GM13976 (cell line): Measurements from ENCODE around the gene CYFIP2.

Experiments used
- DNase-seq: peaks from one replicate; pipeline ENCODE4 v3.0.0; 2012; ENCODE audit warnings: low spot score
- CTCF ChIP-seq: IDR thresholded peaks from 2 replicates; pipeline ENCODE4 v1.5.1; 2012; ENCODE audit warnings: borderline replicate concordance, mild to moderate bottlenecking; ENCODE audit not compliant: insufficient read depth; ENCODE audit errors: extremely low read depth, missing control alignments, control extremely low read depth
- in situ Hi-C: fragments of 300-500 bp; cut with MboI; formaldehyde crosslinking; loops from one replicate; pipeline ENCODE4 v1.12.0; 2022; ENCODE audit warnings: low sequenced_read_pairs, mixed read lengths, inconsistent platforms; ENCODE audit not compliant: unreplicated experiment

Gene CYFIP2

GRCh38 chr5:157258450-157258849, 7.5 kb upstream of the CYFIP2 start:
- in situ Hi-C loops = loop anchor here (5.0 kb wide), 1 partner anchor 49 kb away; no protein-coding TSS in a partner anchor
- DNase-seq = no peak
- no peak for TF ChIP-seq CTCF

- TF ChIP-seq CTCF = no peak
- in situ Hi-C loops = loop anchor here (5.0 kb wide), 1 partner anchor 48 kb away; no protein-coding TSS in a partner anchor
- DNase-seq = no peak
Measured at GRCh38 chr5:157259699-157260098, 6.2 kb upstream of the CYFIP2 start.

- in situ Hi-C loops = no loop called here
- no peak for DNase-seq
- no peak for TF ChIP-seq CTCF
Measured at GRCh38 chr5:157263496-157264090, 2.3 kb upstream of the CYFIP2 start.

GRCh38 chr5:157266286-157267007, 524 bp downstream of the CYFIP2 start:
- peak; percentile 70 for DNase-seq
- TF ChIP-seq CTCF = no peak

DNA sequence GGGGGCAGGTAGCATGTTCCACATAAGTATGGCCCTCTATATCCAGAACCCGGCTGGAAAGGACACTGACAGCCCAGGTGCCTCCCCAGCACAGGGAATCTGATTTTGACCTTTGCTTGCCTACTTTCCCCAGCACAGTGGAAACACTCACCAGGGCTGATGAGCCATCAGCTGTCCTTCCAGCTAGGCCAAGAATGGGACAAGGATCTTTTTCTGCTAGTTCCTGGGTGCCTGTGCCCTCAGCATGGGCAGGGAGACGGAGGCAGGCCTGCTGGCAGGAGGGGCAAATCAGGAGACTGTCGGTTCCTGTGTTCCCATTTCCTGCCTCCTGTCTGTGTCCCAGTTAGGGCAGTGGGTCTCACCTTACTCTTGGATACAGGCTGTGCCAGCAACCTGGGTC, 1.1 kb downstream of the CYFIP2 start:
- no peak for DNase-seq
- no peak for TF ChIP-seq CTCF
- in situ Hi-C loops = no loop called here

More at GRCh38 chr5:157266286-157267007, 524 bp downstream of the CYFIP2 start:
- in situ Hi-C loops = no loop called here

GRCh38 chr5:157267761-157268480, 2.0 kb downstream of the CYFIP2 start:
- no peak for DNase-seq
- no peak for TF ChIP-seq CTCF
- in situ Hi-C loops = no loop called here
